ENCODE results near the gene BCAR1. TPM values are rescaled to one million over a fixed set of nuclear protein-coding genes. Genes with fewer than 3 reads are reported as not detected.

The BCAR1 gene
- total and polyA plus RNA-seq, 2 experiments from 2014 or later, result 37.9 to 140 TPM

DNA sequence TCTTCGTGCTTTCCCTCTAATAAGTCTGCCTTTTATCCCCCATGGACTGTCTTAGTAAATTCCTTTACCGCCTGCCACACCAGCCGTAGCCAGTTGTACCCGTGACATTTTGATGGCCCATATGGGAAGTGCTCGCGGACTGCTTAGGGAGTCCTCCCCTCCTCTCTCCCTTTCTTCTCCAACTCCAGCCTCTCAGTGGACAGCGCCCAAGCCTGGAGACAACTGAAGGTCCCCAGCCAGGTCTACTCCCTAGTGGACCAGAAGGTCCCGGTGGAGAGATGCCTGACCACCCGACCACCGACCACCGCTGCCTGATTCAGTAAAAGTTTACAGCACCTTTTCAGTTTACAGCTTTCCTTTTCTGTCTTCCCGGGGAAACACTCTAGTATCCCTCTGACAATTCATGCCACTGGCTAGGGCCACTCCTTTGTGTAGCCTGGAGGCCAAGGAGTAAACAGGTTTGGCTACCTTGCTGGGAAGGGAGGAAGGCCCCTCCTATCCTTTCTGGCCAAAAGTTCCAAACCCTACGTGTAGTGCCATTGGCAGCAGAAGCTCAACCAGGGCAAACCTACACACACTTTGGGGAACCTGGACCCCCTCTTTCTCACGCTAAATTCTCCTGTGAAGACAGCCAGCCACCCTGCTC, 62.5 kb downstream of the BCAR1 start:
- no peaks in the 10 kb centered on the region for H3K27me3 ChIP-seq (ENCODE audit: insufficient read depth)
- H3K4me1 ChIP-seq (ENCODE audit: insufficient read depth), result no peaks in the 10 kb centered on the region
- no peak overlapping the region for H2AFZ ChIP-seq
- H3K9me2 ChIP-seq (ENCODE audit: insufficient read depth), result no peaks in the 10 kb centered on the region
- H3K27ac ChIP-seq (ENCODE audit: low read depth), result no peak overlapping the region
- H3K36me3 ChIP-seq (ENCODE audit: insufficient read depth), result no peaks in the 10 kb centered on the region
- no peaks in the 10 kb centered on the region for H3K79me2 ChIP-seq (replicated peaks; ENCODE audit: insufficient read depth)
- no peaks in the 10 kb centered on the region for H3K36me3 Mint-ChIP-seq (ENCODE audit: low read depth)
- H3K4me2 ChIP-seq, result no peak overlapping the region
- H3K4me3 ChIP-seq, result no peak overlapping the region
- DNase-seq (ENCODE audit: low spot score) (no peak), ATAC-seq (no peak)
- H4K20me1 ChIP-seq (replicated peaks; ENCODE audit: insufficient read depth), result no peaks in the 10 kb centered on the region
- peaks cover 7% of the 10 kb centered on the region for H3K27me3 Mint-ChIP-seq (ENCODE audit: insufficient read depth, low read depth, poor library complexity)
- H3K9me3 Mint-ChIP-seq, result no peaks in the 10 kb centered on the region; the same call in 1 of the 3 replicates
- 0 out of 2 replicates have a peak, but pooled peaks cover 2% of the 10 kb centered on the region for H3F3A ChIP-seq (replicated peaks; ENCODE audit: low read depth)
- no peak overlapping the region for H3K27ac Mint-ChIP-seq
- H3K4me1 Mint-ChIP-seq, result no peaks in the 10 kb centered on the region; the same call in 2 of the 3 replicates
- H3K4me3 Mint-ChIP-seq, result no peak overlapping the region
- TF ChIP-seq CREB1 (CRISPR knock-in tag; IDR thresholded peaks at IDR 0.05; ENCODE audit: low read depth), result no peak
- TF ChIP-seq NANOG (IDR thresholded peaks at IDR 0.05; ENCODE audit: borderline replicate concordance), result no peak
- no peak for TF ChIP-seq ZNF114 (CRISPR knock-in tag; IDR thresholded peaks at IDR 0.05)
- TF ChIP-seq STAT1 (IDR thresholded peaks at IDR 0.05; ENCODE audit: unreplicated experiment), result no peak
- TF ChIP-seq, protein P1, sequence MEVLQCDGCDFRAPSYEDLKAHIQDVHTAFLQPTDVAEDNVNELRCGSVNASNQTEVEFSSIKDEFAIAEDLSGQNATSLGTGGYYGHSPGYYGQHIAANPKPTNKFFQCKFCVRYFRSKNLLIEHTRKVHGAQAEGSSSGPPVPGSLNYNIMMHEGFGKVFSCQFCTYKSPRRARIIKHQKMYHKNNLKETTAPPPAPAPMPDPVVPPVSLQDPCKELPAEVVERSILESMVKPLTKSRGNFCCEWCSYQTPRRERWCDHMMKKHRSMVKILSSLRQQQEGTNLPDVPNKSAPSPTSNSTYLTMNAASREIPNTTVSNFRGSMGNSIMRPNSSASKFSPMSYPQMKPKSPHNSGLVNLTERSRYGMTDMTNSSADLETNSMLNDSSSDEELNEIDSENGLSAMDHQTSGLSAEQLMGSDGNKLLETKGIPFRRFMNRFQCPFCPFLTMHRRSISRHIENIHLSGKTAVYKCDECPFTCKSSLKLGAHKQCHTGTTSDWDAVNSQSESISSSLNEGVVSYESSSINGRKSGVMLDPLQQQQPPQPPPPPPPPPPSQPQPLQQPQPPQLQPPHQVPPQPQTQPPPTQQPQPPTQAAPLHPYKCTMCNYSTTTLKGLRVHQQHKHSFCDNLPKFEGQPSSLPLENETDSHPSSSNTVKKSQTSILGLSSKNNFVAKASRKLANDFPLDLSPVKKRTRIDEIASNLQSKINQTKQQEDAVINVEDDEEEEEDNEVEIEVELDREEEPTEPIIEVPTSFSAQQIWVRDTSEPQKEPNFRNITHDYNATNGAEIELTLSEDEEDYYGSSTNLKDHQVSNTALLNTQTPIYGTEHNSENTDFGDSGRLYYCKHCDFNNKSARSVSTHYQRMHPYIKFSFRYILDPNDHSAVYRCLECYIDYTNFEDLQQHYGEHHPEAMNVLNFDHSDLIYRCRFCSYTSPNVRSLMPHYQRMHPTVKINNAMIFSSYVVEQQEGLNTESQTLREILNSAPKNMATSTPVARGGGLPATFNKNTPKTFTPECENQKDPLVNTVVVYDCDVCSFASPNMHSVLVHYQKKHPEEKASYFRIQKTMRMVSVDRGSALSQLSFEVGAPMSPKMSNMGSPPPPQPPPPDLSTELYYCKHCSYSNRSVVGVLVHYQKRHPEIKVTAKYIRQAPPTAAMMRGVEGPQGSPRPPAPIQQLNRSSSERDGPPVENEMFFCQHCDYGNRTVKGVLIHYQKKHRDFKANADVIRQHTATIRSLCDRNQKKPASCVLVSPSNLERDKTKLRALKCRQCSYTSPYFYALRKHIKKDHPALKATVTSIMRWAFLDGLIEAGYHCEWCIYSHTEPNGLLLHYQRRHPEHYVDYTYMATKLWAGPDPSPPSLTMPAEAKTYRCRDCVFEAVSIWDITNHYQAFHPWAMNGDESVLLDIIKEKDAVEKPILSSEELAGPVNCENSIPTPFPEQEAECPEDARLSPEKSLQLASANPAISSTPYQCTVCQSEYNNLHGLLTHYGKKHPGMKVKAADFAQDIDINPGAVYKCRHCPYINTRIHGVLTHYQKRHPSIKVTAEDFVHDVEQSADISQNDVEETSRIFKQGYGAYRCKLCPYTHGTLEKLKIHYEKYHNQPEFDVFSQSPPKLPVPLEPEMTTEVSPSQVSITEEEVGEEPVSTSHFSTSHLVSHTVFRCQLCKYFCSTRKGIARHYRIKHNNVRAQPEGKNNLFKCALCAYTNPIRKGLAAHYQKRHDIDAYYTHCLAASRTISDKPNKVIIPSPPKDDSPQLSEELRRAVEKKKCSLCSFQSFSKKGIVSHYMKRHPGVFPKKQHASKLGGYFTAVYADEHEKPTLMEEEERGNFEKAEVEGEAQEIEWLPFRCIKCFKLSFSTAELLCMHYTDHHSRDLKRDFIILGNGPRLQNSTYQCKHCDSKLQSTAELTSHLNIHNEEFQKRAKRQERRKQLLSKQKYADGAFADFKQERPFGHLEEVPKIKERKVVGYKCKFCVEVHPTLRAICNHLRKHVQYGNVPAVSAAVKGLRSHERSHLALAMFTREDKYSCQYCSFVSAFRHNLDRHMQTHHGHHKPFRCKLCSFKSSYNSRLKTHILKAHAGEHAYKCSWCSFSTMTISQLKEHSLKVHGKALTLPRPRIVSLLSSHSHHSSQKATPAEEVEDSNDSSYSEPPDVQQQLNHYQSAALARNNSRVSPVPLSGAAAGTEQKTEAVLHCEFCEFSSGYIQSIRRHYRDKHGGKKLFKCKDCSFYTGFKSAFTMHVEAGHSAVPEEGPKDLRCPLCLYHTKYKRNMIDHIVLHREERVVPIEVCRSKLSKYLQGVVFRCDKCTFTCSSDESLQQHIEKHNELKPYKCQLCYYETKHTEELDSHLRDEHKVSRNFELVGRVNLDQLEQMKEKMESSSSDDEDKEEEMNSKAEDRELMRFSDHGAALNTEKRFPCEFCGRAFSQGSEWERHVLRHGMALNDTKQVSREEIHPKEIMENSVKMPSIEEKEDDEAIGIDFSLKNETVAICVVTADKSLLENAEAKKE (CRISPR knock-in tag; IDR thresholded peaks at IDR 0.05), result no peak
- TF ChIP-seq EZH2phosphoT487 (IDR thresholded peaks at IDR 0.05; ENCODE audit: unreplicated experiment), result no peak
